ENCODE data around the gene LCTL.

LCTL gene, protein sequence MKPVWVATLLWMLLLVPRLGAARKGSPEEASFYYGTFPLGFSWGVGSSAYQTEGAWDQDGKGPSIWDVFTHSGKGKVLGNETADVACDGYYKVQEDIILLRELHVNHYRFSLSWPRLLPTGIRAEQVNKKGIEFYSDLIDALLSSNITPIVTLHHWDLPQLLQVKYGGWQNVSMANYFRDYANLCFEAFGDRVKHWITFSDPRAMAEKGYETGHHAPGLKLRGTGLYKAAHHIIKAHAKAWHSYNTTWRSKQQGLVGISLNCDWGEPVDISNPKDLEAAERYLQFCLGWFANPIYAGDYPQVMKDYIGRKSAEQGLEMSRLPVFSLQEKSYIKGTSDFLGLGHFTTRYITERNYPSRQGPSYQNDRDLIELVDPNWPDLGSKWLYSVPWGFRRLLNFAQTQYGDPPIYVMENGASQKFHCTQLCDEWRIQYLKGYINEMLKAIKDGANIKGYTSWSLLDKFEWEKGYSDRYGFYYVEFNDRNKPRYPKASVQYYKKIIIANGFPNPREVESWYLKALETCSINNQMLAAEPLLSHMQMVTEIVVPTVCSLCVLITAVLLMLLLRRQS

DNA sequence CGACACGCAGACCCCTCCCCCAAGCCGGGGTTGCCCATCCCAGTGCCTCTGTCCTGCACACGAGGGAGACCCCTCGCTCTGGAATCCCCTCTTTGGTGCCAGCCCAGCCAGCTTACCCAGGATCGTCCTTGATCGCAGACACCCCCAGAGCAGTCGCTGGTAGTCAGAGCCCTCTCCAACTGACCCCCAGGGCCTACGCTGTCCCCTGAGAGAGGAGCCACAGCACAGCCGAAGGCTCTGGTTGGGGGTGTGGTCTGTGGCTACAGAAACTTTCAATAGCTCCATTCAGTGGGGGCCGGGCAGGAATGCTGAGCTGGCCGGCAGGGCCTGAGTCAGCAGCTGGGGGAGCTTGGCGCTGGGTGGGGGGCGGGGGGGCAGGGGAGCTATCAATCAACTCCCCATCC lies at the start of gene LCTL:
TSS of gene LCTL (minus strand) at position 258 of the 404 bp plus-strand sequence. CDS start 633 bp downstream, outside the sequence.
- no peak for DNase-seq

DNA sequence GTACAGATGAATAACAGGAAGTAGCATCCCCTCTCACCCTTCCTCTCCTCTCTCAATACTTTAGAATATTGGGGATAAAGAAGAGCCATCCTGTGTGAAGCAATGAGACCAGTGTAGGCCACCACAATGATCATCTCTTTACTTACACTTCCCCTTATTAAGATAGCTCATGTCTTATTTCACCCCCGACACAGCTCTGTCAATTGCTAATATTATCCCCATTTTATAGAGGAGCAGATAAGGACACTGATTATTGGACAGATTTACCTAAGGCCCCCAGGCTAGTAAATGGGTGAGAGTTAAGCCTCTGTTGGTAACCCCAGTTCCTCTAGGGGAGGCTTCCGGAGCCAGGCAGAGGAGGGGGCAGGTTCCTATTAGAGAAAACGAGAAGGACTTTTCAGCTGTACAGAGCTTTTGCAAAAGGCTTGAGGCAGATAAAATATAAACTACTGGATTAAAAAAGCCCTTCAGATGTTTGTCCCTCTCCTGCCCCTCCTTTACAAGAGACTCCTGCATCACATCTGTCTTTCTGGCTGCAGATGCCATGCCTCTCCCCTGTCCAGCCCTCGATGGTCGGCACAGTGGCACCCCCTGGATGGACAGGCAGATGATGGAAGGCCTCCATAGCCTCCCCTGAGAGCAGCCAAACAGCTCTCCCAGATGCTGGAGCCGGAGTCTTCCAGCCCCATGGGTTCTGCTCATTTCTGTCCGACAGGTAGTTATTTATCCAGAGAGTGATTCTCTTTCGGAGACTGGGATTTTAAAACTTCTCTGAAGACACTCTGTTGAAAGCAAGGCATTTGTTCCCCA lies 49.4 kb upstream of the LCTL start:
- DNase-seq, result no peak

DNA sequence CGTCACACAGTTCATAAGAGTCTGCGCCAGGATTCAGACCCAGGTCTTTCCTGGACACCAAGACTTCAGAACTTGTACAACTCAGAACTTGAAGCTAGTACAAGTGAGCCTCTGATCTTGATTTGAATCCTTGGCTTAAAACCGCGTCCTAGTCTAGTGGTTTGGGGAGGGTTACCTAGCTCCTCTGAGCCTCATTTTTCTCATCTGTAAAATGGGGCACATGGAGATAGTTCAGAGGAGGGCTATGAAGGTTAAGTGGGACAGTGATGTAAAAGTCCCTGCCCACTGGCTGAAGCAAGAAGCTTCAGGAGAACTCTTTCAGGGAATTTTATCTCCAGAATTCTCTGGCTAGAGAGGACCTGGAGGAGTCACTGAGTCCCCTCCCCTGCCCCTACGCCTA lies 48.7 kb upstream of the LCTL start:
- no peak for DNase-seq

DNA sequence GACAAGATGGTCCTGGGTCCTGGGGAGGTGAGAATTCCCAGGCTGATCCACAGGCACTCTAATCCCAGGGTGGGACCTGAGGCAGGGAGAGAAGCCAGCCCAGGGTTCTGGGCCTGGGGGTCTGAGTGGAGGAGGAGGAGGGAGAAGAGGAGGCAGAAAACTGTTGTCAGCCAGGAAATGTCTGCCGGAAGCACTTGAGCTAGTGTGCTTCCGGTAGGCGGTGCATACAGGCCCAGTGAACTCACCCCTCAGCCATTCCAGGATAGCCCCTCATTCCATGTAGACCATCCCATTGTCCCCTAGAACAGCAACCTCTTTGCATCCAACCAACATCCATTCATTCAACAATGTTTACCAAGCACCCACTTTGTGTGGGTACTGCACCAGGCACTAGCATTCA lies 47.9 kb upstream of the LCTL start:
- no peak for DNase-seq

DNA sequence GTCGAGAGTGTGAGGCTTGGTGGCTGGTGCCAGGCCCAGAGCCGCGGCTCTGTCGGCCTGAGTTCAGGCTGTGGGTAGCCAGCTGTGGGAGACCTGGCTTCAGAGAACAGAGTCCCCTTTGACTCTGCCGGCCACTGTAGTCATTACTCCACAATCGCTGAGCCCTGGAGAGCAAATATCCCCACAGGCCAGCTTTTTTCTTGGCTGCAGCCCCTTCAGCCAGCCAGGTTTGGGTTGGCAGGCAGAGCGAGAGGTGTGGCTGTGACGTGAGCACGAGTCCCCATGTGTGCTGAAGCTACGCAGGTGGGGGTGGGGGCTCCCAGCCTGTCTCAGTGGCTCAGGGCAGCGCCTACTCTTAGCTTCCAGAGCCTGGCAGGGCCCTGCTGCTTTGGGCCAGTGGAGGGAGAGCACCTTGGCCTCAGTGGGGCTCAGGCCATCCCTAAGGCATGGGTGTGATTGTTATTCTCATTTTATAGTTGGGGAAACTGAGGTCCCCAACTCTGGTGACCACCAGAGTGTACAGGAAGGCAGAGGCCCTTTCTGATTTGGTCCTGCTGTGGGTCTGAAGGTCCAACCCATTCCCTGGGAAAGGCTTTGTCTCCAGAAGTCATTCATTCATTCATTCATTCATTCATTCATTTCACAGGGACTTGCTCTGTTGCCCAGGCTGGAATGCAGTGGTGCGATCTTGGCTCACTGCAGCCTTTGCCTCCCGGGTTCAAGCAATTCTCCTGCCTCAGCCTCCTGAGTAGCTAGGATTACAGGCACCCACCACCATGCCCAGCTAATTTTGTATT lies 45.7 kb upstream of the LCTL start:
- DNase-seq, result no peak

DNA sequence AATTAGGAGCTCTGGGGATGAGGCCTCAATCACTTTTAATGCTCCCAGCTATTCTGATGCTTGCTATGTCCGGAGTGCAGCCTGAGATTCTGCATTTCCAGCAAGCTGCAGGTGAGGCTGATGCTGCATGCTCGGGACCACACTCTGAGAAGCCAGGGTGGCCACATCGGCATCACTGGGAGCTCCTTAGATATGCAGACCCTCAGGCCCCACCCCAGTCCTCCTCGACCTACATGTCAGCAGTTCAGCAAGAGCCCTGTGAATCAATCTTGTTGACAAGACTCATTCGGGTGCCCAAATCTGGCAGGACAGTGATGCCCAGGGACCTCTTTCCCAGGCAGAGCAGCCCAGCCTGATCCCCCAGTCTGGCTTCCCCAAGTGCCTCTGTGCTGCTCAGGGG lies 44.1 kb upstream of the LCTL start:
- no peak for DNase-seq

DNA sequence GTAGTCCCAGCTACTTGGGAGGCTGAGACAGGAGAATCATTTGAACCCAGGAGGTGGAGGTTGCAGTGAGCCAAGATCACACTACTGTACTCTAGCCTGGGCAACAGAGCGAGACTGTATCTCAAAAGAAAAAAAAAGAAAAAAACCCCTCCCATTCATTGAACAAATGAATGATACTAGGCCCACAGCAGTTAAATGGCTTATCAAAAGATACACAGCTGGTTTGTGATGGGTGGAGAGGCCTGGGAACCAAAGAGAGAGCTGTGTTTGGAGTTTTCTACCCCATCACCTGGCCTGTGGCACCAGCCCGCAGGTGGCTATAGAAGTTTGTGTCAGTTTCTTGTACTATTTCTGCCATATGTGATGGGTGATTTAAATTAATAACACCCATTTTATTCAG lies 43.1 kb upstream of the LCTL start:
- DNase-seq, result no peak

DNA sequence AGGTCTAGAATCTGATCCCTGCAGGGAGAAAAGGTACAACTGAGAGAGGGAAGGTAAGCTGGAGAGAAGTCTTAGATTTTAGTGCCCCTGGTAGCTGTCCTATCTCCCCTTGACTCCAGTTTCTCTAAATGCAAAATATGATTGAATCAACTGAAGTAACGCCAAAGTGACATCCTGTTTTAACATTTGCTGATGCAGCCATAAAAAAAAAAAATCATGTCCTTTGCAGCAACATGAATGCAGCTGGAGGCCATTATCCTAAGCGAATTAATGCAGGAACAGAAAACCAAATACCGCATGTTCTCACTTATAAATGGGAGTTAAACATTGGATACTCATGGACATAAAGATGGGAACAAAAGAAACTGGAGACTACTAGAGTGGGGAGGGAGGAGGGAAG lies 42.4 kb upstream of the LCTL start:
- DNase-seq, result no peak

DNA sequence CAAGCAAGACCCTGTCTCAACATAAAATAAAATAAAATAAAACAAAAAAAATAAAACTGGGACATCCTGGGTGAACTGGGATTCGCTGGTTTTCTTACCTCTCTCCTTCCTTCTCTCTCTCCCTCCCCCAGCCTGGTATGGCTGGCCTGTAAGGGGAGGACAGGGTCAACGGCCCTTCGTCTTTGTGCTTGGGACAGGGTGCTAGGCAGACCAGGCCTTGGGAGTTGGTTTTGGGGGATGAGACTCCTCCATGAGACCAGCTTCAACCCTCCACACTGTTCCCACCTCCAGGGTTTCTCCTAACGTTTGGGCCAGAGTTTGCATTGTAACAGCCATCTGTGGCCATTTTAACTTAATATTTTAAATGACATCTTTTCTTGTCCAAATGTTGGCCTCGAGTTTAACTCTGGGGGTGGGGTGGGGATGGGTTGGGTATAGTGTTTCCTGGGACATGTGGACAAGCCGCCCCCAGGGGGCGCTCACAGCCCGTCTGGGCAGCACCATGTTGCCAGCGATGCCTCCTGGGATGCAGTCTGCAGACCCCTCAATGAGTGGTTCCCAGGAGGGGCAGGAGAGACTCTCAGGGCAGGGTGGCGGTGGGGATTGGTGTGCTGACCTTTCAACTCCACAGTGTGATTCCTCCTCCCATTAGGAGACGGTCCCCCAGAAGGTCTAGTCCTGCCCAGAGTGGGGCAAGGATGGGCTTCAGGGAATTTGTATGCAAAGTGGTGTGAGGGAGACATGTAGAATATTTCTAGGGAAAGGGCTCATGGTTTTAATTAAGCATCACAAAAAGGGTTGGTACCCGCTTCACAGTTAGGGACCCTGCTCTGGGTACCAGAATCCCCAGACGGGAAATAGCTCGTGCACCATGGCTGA lies 37.7 kb upstream of the LCTL start:
- DNase-seq, result peak; percentile 33 to 40 (median 36)

DNA sequence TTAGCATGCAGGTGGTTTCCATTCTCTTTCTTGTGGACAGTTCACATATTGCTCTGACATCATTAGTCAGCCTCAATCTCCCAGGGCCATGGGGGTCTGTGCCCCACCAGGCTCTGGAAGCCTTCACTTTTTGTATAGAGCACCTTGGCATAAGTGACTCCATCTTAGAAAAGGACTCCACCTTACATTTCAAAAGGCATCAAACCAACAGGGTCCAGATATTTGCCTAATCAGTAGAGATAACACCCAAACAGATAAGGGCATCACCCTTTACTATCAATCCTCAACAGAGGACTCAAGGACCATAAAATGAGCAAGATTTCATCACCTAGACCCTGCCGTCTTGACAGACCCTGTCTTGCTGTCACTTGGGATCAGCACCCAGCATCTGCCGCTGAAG lies 35.7 kb upstream of the LCTL start:
- DNase-seq, result no peak

DNA sequence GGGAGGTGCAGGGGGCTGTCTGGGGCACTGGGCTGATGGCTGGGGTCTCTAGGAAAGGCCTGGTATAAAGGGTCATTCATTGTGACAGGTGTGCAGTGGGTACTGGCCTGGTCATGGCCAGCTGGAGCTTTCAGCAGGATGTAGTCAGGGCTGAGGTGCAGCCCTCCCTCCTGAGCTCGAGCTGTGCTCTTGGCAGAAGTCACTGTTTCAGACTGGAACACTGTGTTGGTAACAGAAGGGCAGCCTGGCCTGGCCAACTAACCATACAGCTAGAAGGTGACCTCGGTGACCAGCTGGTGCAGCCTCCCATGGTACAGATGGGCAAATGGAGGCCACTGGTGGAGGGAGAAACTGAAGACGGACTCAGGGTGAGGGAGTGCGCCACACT lies 34.4 kb upstream of the LCTL start:
- DNase-seq, result no peak

DNA sequence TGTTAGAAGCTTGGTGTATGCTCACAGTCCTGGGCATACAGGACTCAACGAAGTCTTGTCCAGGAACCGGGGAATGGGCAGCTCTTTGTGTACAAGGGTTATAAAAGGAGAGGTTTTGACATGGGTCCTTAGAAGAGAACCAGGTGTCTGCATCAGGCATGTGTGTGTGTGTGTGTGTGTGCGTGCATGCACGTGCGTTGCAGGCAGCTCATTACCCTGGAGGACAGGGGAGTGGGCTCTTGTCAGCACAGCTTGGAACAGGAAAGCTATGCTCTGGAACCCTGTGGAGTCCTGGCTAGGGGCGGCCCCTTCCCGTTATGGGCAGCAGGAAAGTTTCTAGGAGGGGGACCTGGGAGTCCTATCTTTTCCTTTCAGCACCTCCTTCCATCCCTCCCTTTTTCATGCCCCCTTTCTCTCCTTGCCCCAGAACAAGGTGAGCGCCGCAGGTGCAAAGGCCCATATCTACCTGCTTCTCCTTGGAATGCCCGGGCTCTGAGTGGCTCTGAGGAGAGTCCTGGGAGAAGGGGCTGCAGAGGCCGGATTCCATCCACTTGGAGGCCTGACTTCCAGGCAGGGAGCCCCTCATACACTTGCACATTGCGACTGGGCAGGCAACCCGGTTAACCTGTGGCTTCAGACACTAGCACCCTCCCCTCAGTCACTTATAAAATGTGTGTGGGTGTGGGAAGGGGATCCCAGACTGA lies 33.9 kb upstream of the LCTL start:
- DNase-seq, result no peak

DNA sequence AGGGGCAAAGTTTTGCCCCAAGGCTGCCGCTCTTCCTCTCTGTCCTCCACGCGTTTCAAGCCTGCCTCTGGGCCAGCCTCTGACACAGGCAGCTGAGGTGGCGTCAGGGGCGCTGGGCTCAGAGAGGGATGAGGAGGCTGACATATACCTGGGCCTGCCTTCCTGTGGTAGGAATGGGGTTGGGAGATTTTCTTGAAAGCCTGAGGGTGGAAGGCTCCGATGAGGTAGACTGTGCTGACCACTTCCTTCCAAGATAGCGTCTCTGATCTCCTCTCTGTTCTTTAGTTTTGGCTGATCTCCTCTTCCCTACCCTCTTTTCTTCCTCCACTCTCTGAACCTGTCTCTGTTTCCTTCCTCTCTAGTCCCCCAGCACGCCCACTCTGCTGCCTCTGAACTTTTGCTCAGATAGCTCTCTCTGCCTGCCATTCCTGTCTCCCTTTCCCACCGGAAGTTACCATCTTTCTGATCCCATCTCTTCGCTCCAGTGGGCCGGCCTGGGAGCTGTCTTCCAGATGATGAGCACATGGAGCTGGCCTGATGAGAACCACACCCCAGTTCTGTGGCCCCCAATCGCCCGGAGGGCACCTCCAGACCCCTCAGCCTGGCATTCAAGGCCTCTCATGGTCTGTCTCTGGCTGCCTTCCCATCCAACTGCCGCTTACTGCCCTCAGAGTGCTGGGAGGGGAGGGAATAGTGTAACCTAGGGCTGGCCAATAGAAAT lies 32.5 kb upstream of the LCTL start:
- DNase-seq, result no peak

DNA sequence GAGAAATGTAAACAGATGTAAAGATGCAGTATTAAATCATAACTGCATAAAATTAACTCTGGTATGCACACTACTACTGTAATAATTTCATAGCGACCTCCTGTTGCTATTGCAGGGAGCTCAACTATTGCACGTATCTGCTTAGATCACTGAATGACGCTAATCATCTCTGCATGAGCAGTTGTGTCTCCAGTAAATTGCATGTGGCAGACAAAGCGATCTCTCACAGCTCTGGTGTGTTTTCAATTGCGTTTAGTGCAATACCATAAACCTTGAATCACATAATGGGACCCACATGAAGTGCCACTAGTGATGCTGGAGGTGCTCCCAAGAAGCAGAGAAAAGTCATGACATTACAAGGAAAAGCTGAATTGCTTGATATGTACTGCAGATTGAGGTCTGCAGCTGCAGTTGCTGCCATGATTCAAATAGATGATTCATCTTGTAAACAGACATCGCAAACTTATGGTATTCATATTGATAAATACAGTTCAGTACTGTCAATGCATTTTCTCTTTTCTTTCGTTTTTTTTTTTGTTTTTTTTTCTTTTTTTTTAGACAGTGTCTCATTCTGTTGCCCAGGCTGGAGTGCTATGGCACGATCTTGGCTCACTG lies 30.2 kb upstream of the LCTL start:
- DNase-seq, result no peak

DNA sequence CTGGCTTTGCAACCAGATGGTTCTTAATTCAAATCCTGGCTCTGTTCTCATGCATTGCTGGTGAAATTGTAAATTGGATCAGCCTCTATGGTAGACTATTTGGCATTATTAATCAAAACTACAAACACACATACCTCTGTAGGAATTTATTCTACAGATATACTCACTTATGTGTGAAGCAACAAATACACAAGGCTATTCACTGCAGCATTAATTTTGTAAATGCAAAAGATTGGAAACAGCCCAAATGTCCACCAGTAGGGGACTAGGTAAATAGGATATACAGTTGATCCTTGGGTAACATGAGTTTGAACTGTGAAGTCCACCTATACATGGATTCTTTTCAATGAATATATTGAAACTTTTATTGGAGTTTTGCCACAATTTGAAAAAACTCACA lies 29.5 kb upstream of the LCTL start:
- no peak for DNase-seq

DNA sequence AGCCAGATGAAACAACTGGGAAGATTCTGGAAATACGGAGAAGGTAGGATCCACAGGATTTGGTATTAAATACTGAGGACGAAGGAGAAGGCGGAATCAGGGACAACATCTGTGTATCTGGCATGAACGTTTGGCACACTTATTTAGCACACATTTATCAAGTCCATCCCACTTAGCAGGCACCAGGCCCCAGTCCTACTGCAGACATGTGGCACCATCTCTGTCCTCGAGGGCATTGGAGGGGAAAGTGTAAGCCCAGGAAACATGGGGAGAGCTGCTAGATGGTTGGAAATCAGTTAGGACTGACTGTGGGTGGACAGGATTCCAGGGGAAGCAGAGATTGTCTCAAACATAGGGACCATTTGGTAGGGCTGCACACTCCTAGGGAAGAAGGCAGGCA lies 29.0 kb upstream of the LCTL start:
- no peak for DNase-seq

DNA sequence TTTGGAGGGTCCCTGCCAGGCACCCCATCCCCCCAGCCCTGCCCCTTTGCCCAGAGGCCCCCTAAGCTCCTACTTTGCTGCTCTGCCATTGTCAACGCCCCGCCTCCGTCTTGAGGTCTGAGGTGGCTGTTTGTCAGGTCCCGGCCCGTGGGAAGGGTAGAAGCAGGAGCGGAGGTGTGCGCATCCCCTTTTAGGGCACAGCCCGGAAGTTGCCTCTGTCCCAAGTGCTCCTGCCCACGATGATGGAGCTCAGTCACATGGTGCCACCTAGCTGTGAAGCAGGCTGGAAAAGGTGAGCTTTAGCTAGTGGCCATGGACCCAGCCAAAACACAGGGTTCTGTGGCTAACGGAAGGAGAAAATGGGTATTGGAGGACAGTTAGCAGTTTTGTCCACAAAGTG lies 28.5 kb upstream of the LCTL start:
- DNase-seq, result no peak

DNA sequence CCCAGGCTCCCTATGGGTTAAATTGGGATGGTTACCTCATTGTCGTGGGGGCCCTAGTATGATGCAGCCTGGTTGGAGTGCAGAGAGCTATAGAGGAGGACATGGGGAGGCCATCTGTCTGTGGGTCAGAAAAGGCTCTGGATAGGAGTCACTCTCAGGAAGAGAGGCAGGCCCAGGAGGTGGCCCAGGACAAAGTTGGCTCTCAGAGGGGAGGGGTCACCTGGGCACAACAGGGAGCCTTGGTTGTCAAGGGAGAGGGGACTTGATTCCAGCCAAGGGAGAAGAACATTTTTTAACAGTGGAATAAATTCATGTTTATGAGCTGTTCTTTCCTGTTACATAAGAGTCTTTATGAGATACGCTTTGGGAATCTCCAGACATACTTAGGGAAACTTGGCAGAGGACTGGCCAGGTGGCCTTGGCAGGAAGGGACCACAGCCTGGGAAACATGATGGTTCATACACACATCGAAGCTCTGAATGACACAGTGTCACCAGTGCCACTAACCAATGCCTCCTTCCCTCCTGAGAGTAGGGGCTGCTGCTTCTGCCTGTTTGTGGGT lies 27.5 kb upstream of the LCTL start:
- DNase-seq, result no peak

DNA sequence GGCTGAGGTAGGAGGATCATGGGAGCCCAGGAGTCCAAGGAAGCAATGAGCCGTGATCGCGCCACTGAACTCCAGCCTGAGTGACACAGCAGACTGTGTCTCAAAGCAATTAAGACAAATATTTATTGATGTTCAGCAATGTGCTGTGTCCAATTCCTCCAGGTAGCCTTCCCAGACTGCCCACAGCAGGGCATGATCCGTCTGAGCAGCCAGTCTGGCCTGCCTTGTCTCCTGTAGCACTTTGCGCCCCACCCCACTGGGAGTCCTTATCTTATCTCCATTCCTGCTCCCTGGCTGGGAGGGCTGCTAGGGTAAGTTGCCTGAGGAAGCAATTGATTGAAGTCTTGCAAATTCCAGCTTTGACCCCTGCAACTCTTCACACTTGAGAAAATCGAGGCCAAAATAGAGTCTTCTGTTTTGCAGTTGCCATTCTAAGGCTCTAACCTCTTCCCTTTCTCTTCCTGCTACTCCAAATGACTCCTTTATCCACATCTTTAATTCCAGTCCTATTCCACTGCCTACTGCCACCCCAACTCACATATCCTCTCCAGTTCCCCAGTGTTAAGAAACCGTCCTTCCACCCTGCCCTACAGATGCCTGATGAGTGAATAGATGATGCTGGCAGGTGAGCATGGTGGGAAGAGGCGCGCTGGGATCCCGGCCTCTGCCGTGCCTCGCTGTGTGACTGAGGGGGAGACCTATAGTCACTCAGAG lies 26.9 kb upstream of the LCTL start:
- no peak for DNase-seq

Measured in activated CD4-positive, CD25-positive, alpha-beta regulatory T cell (primary cell).